SH-SY5Y (cell line): ENCODE data around the gene PLXNB3.

Experiments
- GATA2 ChIP-seq: IDR thresholded peaks from 2 replicates; pipeline ENCODE4 v1.6.1; 2011; ENCODE audit warnings: mild to moderate bottlenecking, low read depth, low read length
- GATA3 ChIP-seq: IDR thresholded peaks from 2 replicates; pipeline ENCODE4 v1.6.1; 2011; ENCODE audit warnings: low read depth, mild to moderate bottlenecking, low read length, moderate library complexity

DNA sequence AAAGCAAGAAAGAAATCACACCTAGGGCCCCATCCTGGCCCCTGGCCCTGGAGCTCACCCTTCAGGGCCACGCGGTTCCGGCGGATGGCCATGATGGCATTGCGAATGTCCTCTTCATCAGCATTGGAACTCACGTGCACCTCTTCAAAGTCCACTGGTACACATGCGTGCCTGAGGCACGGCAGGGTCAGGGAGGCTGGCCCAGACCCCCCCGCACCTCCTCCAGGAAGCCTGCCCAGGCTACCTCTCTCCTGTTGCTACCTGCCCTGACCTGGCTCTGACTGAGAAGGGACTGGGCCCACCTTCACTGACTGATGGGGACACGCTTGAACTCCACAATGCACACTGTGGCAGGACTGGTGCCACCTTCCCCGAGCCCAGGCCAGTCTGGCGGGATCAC, 25.6 kb downstream of the PLXNB3 start:
- TF ChIP-seq GATA3 = no peak
- TF ChIP-seq GATA2 = no peak
